Sigmoid colon (tissue), 4 donors: ENCODE results near the gene SMYD3.

Source experiments
- CTCF ChIP-seq, 4 experiments: fragments of 450-650 bp in 3 of 4; fragments of 200-600 bp in 1 of 4; IDR thresholded peaks; one replicate each; pipeline ENCODE4 v1.5.1; 2016 to 2019; ENCODE audit warnings: antibody characterized with exemption in 4 of 4, mild to moderate bottlenecking in 3 of 4, moderate library complexity in 2 of 4
- POLR2A ChIP-seq, 2 donors: fragments of 450-650 bp; IDR thresholded peaks; one replicate each; pipeline ENCODE4 v1.6.1; 2016; ENCODE audit warnings: antibody characterized with exemption in 2 of 2, mild to moderate bottlenecking in 2 of 2, moderate library complexity in 2 of 2
- POLR2AphosphoS5 ChIP-seq, 4 donors: sonication (generic); formaldehyde crosslinking; IDR thresholded peaks; one replicate each; pipeline ENCODE4 v1.6.1; 2017; ENCODE audit warnings: antibody characterized with exemption in 4 of 4

- TF ChIP-seq CTCF (IDR thresholded peaks at IDR 0.05) = no peak
- no peak for TF ChIP-seq POLR2AphosphoS5 (IDR thresholded peaks at IDR 0.05)
- no peak for TF ChIP-seq POLR2A (IDR thresholded peaks at IDR 0.05)
These were observed 204.3 kb downstream of the SMYD3 start for GRCh38 chr1:246302711-246303317.
